ENCODE measurements around the gene LYPD6B.

The LYPD6B gene

GRCh38 chr2:149129433-149129832 is 90.9 kb downstream of the LYPD6B start:
- peak; percentile 13 for DNase-seq

- DNase-seq, result no peak
Measured at GRCh38 chr2:149132339-149132738, 93.8 kb downstream of the LYPD6B start.

GRCh38 chr2:149132901-149133300 is 94.4 kb downstream of the LYPD6B start:
- no peak for DNase-seq

- DNase-seq, result no peak
Measured at GRCh38 chr2:149134335-149134923, 95.9 kb downstream of the LYPD6B start.

GRCh38 chr2:149136111-149136510 is 97.6 kb downstream of the LYPD6B start:
- no peak for DNase-seq

- DNase-seq, result no peak
Measured at GRCh38 chr2:149141046-149141445, 102.5 kb downstream of the LYPD6B start.

GRCh38 chr2:149143734-149144133 is 105.2 kb downstream of the LYPD6B start:
- no peak for DNase-seq

GRCh38 chr2:149145314-149146295 is 107.1 kb downstream of the LYPD6B start:
- DNase-seq, result no peak

GRCh38 chr2:149146876-149147275 is 108.4 kb downstream of the LYPD6B start:
- DNase-seq, result no peak

- DNase-seq, result no peak
Measured at GRCh38 chr2:149148194-149149006, 109.9 kb downstream of the LYPD6B start.

GRCh38 chr2:149149007-149149297 is 110.5 kb downstream of the LYPD6B start:
- DNase-seq, result no peak

- peak; percentile 22 for DNase-seq
Measured at GRCh38 chr2:149152469-149152953, 114.0 kb downstream of the LYPD6B start.

- DNase-seq, result no peak
Measured at GRCh38 chr2:149155196-149155969, 116.9 kb downstream of the LYPD6B start.

- DNase-seq, result no peak
Measured at GRCh38 chr2:149155988-149156387, 117.5 kb downstream of the LYPD6B start.

GRCh38 chr2:149156971-149157740 is 118.7 kb downstream of the LYPD6B start:
- DNase-seq, result no peak

- DNase-seq, result no peak
Measured at GRCh38 chr2:149158957-149159356, 120.5 kb downstream of the LYPD6B start.

- no peak for DNase-seq
Measured at GRCh38 chr2:149160195-149160594, 121.7 kb downstream of the LYPD6B start.

- DNase-seq, result no peak
Measured at GRCh38 chr2:149160701-149161217, 122.3 kb downstream of the LYPD6B start.

GRCh38 chr2:149161481-149162225 is 123.2 kb downstream of the LYPD6B start:
- DNase-seq, result no peak

- no peak for DNase-seq
Measured at GRCh38 chr2:149164296-149164695, 125.8 kb downstream of the LYPD6B start.

- no peak for DNase-seq
Measured at GRCh38 chr2:149164827-149165226, 126.3 kb downstream of the LYPD6B start.
